HG03439 (cell line): ENCODE results near the gene GPR37L1.

Experiments used
- ATAC-seq: cut with Tn5 transposase; IDR thresholded peaks from one replicate; pipeline ENCODE4 v1.9.1; 2021; ENCODE audit warnings: mild to moderate bottlenecking, moderate library complexity; ENCODE audit not compliant: unreplicated experiment

GPR37L1 gene

GRCh38 chr1:202154148-202154765 lies 31.5 kb downstream of the GPR37L1 start:
- no peak for ATAC-seq

GRCh38 chr1:202154766-202155477 lies 32.2 kb downstream of the GPR37L1 start:
- peak; percentile 49 for ATAC-seq

GRCh38 chr1:202155478-202156021 lies 32.8 kb downstream of the GPR37L1 start:
- no peak for ATAC-seq

GRCh38 chr1:202156590-202156989 lies 33.9 kb downstream of the GPR37L1 start:
- no peak for ATAC-seq

GRCh38 chr1:202157945-202158344 lies 35.2 kb downstream of the GPR37L1 start:
- ATAC-seq: no peak

GRCh38 chr1:202158810-202159533 lies 36.3 kb downstream of the GPR37L1 start:
- no peak for ATAC-seq

- peak; percentile 27 for ATAC-seq
Measured at GRCh38 chr1:202159534-202160371, 37.0 kb downstream of the GPR37L1 start.

- ATAC-seq: peak; percentile 70
Measured at GRCh38 chr1:202160377-202160940, 37.7 kb downstream of the GPR37L1 start, which contains the start of gene PTPN7. Gene PTPN7, minus strand, starts transcription at chr1:202160602. Its CDS starts 1,200 bp downstream, at chr1:202159402.

- ATAC-seq: no peak
Measured at GRCh38 chr1:202161151-202162046, 38.7 kb downstream of the GPR37L1 start.

- no peak for ATAC-seq
Measured at GRCh38 chr1:202162047-202162417, 39.3 kb downstream of the GPR37L1 start.

- no peak for ATAC-seq
Measured at GRCh38 chr1:202162418-202163280, 39.9 kb downstream of the GPR37L1 start.

GRCh38 chr1:202163281-202164270 lies 40.9 kb downstream of the GPR37L1 start:
- no peak for ATAC-seq

GRCh38 chr1:202164271-202165037 lies 41.7 kb downstream of the GPR37L1 start:
- ATAC-seq: no peak

GRCh38 chr1:202165267-202165941 lies 42.7 kb downstream of the GPR37L1 start:
- ATAC-seq: no peak

GRCh38 chr1:202165942-202166843 lies 43.5 kb downstream of the GPR37L1 start:
- no peak for ATAC-seq
